Spinal cord (tissue), 4 donors: ENCODE measurements around the gene RPL10. TPM values are rescaled to one million over a fixed set of nuclear protein-coding genes. Genes with fewer than 3 reads are reported as not detected.

Experiments used
- polyA plus RNA-seq, 2 donors: library from polyadenylated mRNA; unstranded; fragments of 120-200 nt; gene quantifications; one replicate each; pipeline ENCODE4 v1.2.1, GENCODE V29; 2013; ENCODE audit not compliant: insufficient read length in 2 of 2
- small RNA-seq: library from RNA; depleted of rRNA; stranded (forward); fragments of <200 nt; gene quantifications from one replicate; pipeline ENCODE3, GENCODE V24; 2014; ENCODE audit warnings: low replicate concordance
- total RNA-seq, 2 donors: library from RNA; depleted of rRNA in 1 of 2; stranded (reverse); fragments of 120-200 nt in 1 of 2; fragments of >200 nt in 1 of 2; gene quantifications; one replicate each; pipeline versions ENCODE4 v1.2.3 to v1.2.4, GENCODE V29; 2013 to 2014

Gene RPL10
- total and polyA plus RNA-seq, 4 donors, result 1,775 to 3,365 (median 2,025) TPM

Small RNA genes within 50 kb of the gene (small RNA-seq; reads per million reads assigned to genes)
- gene MIR6858 (0.16 reads per million), gene SNORA70 (not detected)

Other genes with a start within 250 kb of the RPL10 start
- gene OPN1MW, start 215.8 kb upstream of the RPL10 start, total RNA-seq, result not detected
- gene OPN1MW, start 215.8 kb upstream of the RPL10 start, polyA plus RNA-seq, result not detected
- gene OPN1MW2, start 178.6 kb upstream of the RPL10 start, total RNA-seq, result not detected
- gene OPN1MW2, start 178.6 kb upstream of the RPL10 start, polyA plus RNA-seq, result not detected
- not detected for gene OPN1MW3, start 140.8 kb upstream of the RPL10 start, total RNA-seq
- not detected for gene OPN1MW3, start 140.8 kb upstream of the RPL10 start, polyA plus RNA-seq
- gene TEX28, start 103.3 kb upstream of the RPL10 start, total RNA-seq, result not detected
- gene TEX28, start 103.3 kb upstream of the RPL10 start, polyA plus RNA-seq, result not detected
- gene TKTL1, start 102.6 kb upstream of the RPL10 start, total RNA-seq, result 10 to 100 TPM in 1 of 2 donors, 1 to 10 TPM in 1; 1.9 to 14.1 TPM
- 10 to 100 TPM; 17.7 to 22.6 TPM for gene TKTL1, start 102.6 kb upstream of the RPL10 start, polyA plus RNA-seq
- gene FLNA, start 23.7 kb upstream of the RPL10 start, total RNA-seq, result 100 to 1,000 TPM; 187 to 384 TPM
- gene FLNA, start 23.7 kb upstream of the RPL10 start, polyA plus RNA-seq, result 100 to 1,000 TPM; 203 to 271 TPM
- gene EMD, start 19.1 kb upstream of the RPL10 start, total RNA-seq, result 10 to 100 TPM; 14.1 to 19.5 TPM
- 10 to 100 TPM; 84.4 to 88.1 TPM for gene EMD, start 19.1 kb upstream of the RPL10 start, polyA plus RNA-seq
- 10 to 100 TPM; 13.4 to 24.6 TPM for gene DNASE1L1, start 10.9 kb downstream of the RPL10 start, total RNA-seq
- gene DNASE1L1, start 10.9 kb downstream of the RPL10 start, polyA plus RNA-seq, result 10 to 100 TPM in 1 of 2 donors, 1 to 10 TPM in 1; 9.9 to 16.4 TPM
- gene TAFAZZIN, start 13.2 kb downstream of the RPL10 start, total RNA-seq, result 10 to 100 TPM; 12.2 to 30.0 TPM
- 10 to 100 TPM; 48.4 to 65.3 TPM for gene TAFAZZIN, start 13.2 kb downstream of the RPL10 start, polyA plus RNA-seq
- 10 to 100 TPM; 62.8 to 86.8 TPM for gene ATP6AP1, start 30.3 kb downstream of the RPL10 start, total RNA-seq
- gene ATP6AP1, start 30.3 kb downstream of the RPL10 start, polyA plus RNA-seq, result 100 to 1,000 TPM; 196 to 208 TPM
- 100 to 1,000 TPM; 185 to 194 TPM for gene GDI1, start 38.8 kb downstream of the RPL10 start, total RNA-seq
- gene GDI1, start 38.8 kb downstream of the RPL10 start, polyA plus RNA-seq, result 100 to 1,000 TPM; 674 to 688 TPM
- gene FAM50A, start 45.8 kb downstream of the RPL10 start, total RNA-seq, result 10 to 100 TPM; 17.9 to 47.5 TPM
- 10 to 100 TPM; 82.1 to 94.8 TPM for gene FAM50A, start 45.8 kb downstream of the RPL10 start, polyA plus RNA-seq
- 10 to 100 TPM; 13.3 to 22.5 TPM for gene PLXNA3, start 59.9 kb downstream of the RPL10 start, total RNA-seq
- gene PLXNA3, start 59.9 kb downstream of the RPL10 start, polyA plus RNA-seq, result 100 to 1,000 TPM in 1 of 2 donors, 10 to 100 TPM in 1; 95.0 to 127 TPM
- gene LAGE3, start 80.9 kb downstream of the RPL10 start, total RNA-seq, result 10 to 100 TPM; 10.0 to 38.5 TPM
- gene LAGE3, start 80.9 kb downstream of the RPL10 start, polyA plus RNA-seq, result 10 to 100 TPM; 43.7 to 46.2 TPM
- 10 to 100 TPM; 29.6 to 32.1 TPM for gene UBL4A, start 88.2 kb downstream of the RPL10 start, total RNA-seq
- 10 to 100 TPM; 37.4 to 38.3 TPM for gene UBL4A, start 88.2 kb downstream of the RPL10 start, polyA plus RNA-seq
- gene SLC10A3, start 92.3 kb downstream of the RPL10 start, total RNA-seq, result 10 to 100 TPM in 1 of 2 donors, 1 to 10 TPM in 1; 4.9 to 13.9 TPM
- gene SLC10A3, start 92.3 kb downstream of the RPL10 start, polyA plus RNA-seq, result 10 to 100 TPM in 1 of 2 donors, 1 to 10 TPM in 1; 7.9 to 10.7 TPM
- gene FAM3A, start 117.9 kb downstream of the RPL10 start, total RNA-seq, result 10 to 100 TPM; 16.1 to 32.7 TPM
- gene FAM3A, start 117.9 kb downstream of the RPL10 start, polyA plus RNA-seq, result 10 to 100 TPM; 47.2 to 60.3 TPM
- 10 to 100 TPM; 18.4 to 31.1 TPM for gene G6PD, start 148.5 kb downstream of the RPL10 start, total RNA-seq
- gene G6PD, start 148.5 kb downstream of the RPL10 start, polyA plus RNA-seq, result 10 to 100 TPM; 41.4 to 45.5 TPM
- gene IKBKG, start 149.2 kb downstream of the RPL10 start, total RNA-seq, result 10 to 100 TPM in 1 of 2 donors, 1 to 10 TPM in 1; 7.7 to 16.6 TPM
- gene IKBKG, start 149.2 kb downstream of the RPL10 start, polyA plus RNA-seq, result 10 to 100 TPM; 23.8 to 23.9 TPM
- not detected for gene CTAG1A, start 186.8 kb downstream of the RPL10 start, total RNA-seq
- not detected for gene CTAG1A, start 186.8 kb downstream of the RPL10 start, polyA plus RNA-seq
- not detected for gene CTAG1B, start 220.9 kb downstream of the RPL10 start, total RNA-seq
- gene CTAG1B, start 220.9 kb downstream of the RPL10 start, polyA plus RNA-seq, result not detected